D721Med (cell line): ENCODE data around the gene DLK1.

Experiments
- DNase-seq: peaks from one replicate; pipeline ENCODE4 v3.0.0; 2011; ENCODE audit warnings: low spot score; ENCODE audit not compliant: insufficient read length
- FAIRE-seq: peaks from 2 replicates; lab custom pipeline; 2011; peaks lifted over from hg19 to GRCh38; lab: Jason Lieb, UNC
- CTCF ChIP-seq: IDR thresholded peaks from 2 replicates; pipeline ENCODE4 v1.5.1; 2012; ENCODE audit warnings: mild to moderate bottlenecking, control low read depth; ENCODE audit not compliant: insufficient read depth; ENCODE audit errors: missing control alignments

Gene DLK1

GRCh38 chr14:100780646-100781355 lies 54.1 kb downstream of the DLK1 start:
- DNase-seq = no peak
- TF ChIP-seq CTCF = no peak
- FAIRE-seq = no peak

- no peak for FAIRE-seq
- DNase-seq = no peak
- no peak for TF ChIP-seq CTCF
Measured at GRCh38 chr14:100781952-100782351, 55.3 kb downstream of the DLK1 start.

- TF ChIP-seq CTCF = no peak
- DNase-seq (no peak), FAIRE-seq (no peak)
Measured at GRCh38 chr14:100782516-100783320, 56.0 kb downstream of the DLK1 start.

GRCh38 chr14:100783630-100784370 lies 57.1 kb downstream of the DLK1 start:
- FAIRE-seq (no peak), DNase-seq (no peak)
- TF ChIP-seq CTCF = no peak

GRCh38 chr14:100784523-100785337 lies 58.0 kb downstream of the DLK1 start:
- FAIRE-seq = no peak
- TF ChIP-seq CTCF = no peak
- DNase-seq = no peak

- no peak for TF ChIP-seq CTCF
- FAIRE-seq (no peak), DNase-seq (no peak)
Measured at GRCh38 chr14:100785338-100785615, 58.6 kb downstream of the DLK1 start.
